K562 (cell line): ENCODE results near the gene NFRKB. TPM values are rescaled to one million over a fixed set of nuclear protein-coding genes. Genes with fewer than 3 reads are reported as not detected.

Source experiments
- ATAC-seq: fragments of 200-7000 bp; cut with Tn5 transposase; 3 replicates; pipeline ENCODE4 v1.9.1; 2020; ENCODE audit warnings: moderate library complexity
- BruUV-seq: library from RNA; stranded (reverse); fragments of 400-500 nt; replicated peaks from 2 replicates; lab custom pipeline; 2021; lab: Mats Ljungman, UMichigan
- CTCF ChIA-PET: fragments of 300-600 bp; formaldehyde crosslinking; extraction: SDS; loops from one replicate; lab custom pipeline; 2021; ENCODE audit warnings: low intra/inter-chr PET ratio; lab: Yijun Ruan, JAX
- POLR2A ChIA-PET: fragments of 300-600, 350-650 bp; sonication (Branson Sonifier 250); formaldehyde crosslinking; extraction: SDS; loops from one replicate; lab custom pipeline; 2021; ENCODE audit warnings: antibody characterized with exemption, inconsistent platforms; lab: Yijun Ruan, JAX
- DNase-seq, 4 experiments: peaks; one replicate each; pipeline versions ENCODE4 v3.0.0 to v3.0.0-alpha.2; 2011 to 2018; ENCODE audit warnings: low spot score in 3 of 4, mixed read lengths in 3 of 4; ENCODE audit errors: extremely low read depth in 1 of 4
- FAIRE-seq: peaks from 2 replicates; lab custom pipeline; 2011; peaks lifted over from hg19 to GRCh38; lab: Jason Lieb, UNC
- H2AFZ ChIP-seq: 2 replicates; pipeline ENCODE4 v1.6.0; 2011; ENCODE audit warnings: low read depth, low read length, control low read depth, inconsistent platforms
- H3K27ac ChIP-seq: fragments of 200-600 bp; 3 replicates; pipeline ENCODE4 v1.8.0; 2011; ENCODE audit warnings: low read depth, mild to moderate bottlenecking, control low read depth, inconsistent platforms, low read length, moderate library complexity, mixed read lengths; ENCODE audit errors: extremely low read depth
- H3K27me3 ChIP-seq, 2 experiments: fragments of 300-600 bp in 1 of 2; 2 replicates in 1 of 2; 3 replicates in 1 of 2; pipeline versions ENCODE4 v1.6.0 to v1.8.0; 2011; ENCODE audit warnings: inconsistent platforms in 2 of 2, low read length in 2 of 2, mild to moderate bottlenecking in 1 of 2, mixed read lengths in 1 of 2, moderate library complexity in 1 of 2; ENCODE audit not compliant: control insufficient read depth in 2 of 2, insufficient read depth in 2 of 2
- H3K36me3 ChIP-seq: fragments of 300-600 bp; 3 replicates; pipeline ENCODE4 v1.8.0; 2011; ENCODE audit warnings: mild to moderate bottlenecking, low read length, inconsistent platforms; ENCODE audit not compliant: control insufficient read depth, insufficient read depth
- H3K4me1 ChIP-seq, 2 experiments: fragments of 200-600 bp in 1 of 2; replicated peaks in 1 of 2; 2 replicates in 1 of 2; 3 replicates in 1 of 2; pipeline versions ENCODE4 v1.5.1 to v1.8.0; 2011; ENCODE audit warnings: inconsistent platforms in 2 of 2, low read length in 2 of 2, mild to moderate bottlenecking in 1 of 2, mixed read lengths in 1 of 2, moderate library complexity in 1 of 2; ENCODE audit not compliant: control insufficient read depth in 2 of 2, insufficient read depth in 2 of 2
- H3K4me2 ChIP-seq: 2 replicates; pipeline ENCODE4 v1.6.1; 2011; ENCODE audit warnings: low read length, control low read depth, inconsistent platforms, mixed read lengths; ENCODE audit not compliant: insufficient read depth
- H3K4me3 ChIP-seq: fragments of 200-600 bp; sonication (generic), shearing (Covaris generic); 2 replicates; pipeline ENCODE4 v1.5.1; 2016; ENCODE audit warnings: control low read depth, inconsistent platforms
- H3K79me2 ChIP-seq: fragments of 200-600 bp; 3 replicates; pipeline ENCODE4 v1.8.0; 2011; ENCODE audit warnings: low read length, inconsistent platforms; ENCODE audit not compliant: control insufficient read depth, insufficient read depth
- H3K9ac ChIP-seq, 2 experiments: 2 replicates each; pipeline versions ENCODE4 v1.6.0 to v1.6.1; 2011; ENCODE audit warnings: low read depth in 2 of 2, low read length in 2 of 2, control low read depth in 1 of 2, inconsistent platforms in 1 of 2, mild to moderate bottlenecking in 1 of 2, mixed read lengths in 1 of 2; ENCODE audit not compliant: insufficient read depth in 1 of 2
- H3K9me1 ChIP-seq: one replicate; pipeline ENCODE4 v1.6.0; 2011; ENCODE audit warnings: inconsistent platforms, mild to moderate bottlenecking, low read length, moderate library complexity; ENCODE audit not compliant: control insufficient read depth, insufficient read depth
- H3K9me3 ChIP-seq: replicated peaks from 2 replicates; pipeline ENCODE4 v1.5.1; 2011; ENCODE audit warnings: low read depth, low read length, inconsistent platforms; ENCODE audit not compliant: control insufficient read depth, insufficient read depth
- H4K20me1 ChIP-seq: replicated peaks from 2 replicates; pipeline ENCODE4 v1.6.1; 2011; ENCODE audit warnings: low read length, inconsistent platforms, mixed read lengths; ENCODE audit not compliant: control insufficient read depth, insufficient read depth
- FIP1L1 ChIP-seq: fragments of 200-400 bp; formaldehyde crosslinking; IDR thresholded peaks from 2 replicates; pipeline ENCODE4 v1.6.1; 2018; ENCODE audit warnings: mild to moderate bottlenecking, low read depth, low read length; ENCODE audit not compliant: poor library complexity, severe bottlenecking
- SRSF7 ChIP-seq: fragments of 200-400 bp; formaldehyde crosslinking; optimal IDR thresholded peaks from 2 replicates; pipeline ENCODE3; 2017; ENCODE audit warnings: mild to moderate bottlenecking, low read depth, low read length
- WGBS: fragments of 100-300 bp; shearing (Covaris generic); methylation state at CpG from one replicate; pipeline ENCODE4 v1.1.6; 2016; ENCODE audit warnings: low coverage, mixed read lengths; ENCODE audit not compliant: insufficient coverage; ENCODE audit errors: missing lambda C conversion rate; 5-methylcytosine and 5-hydroxymethylcytosine counted together
- in situ Hi-C: fragments of 300-500 bp; cut with MboI; formaldehyde crosslinking; loops from 4 replicates; pipeline ENCODE4 v1.15.0; 2018; ENCODE audit warnings: inconsistent platforms, mixed read lengths
- intact Hi-C: fragments of 100-400 bp; cut with micrococcal nuclease; formaldehyde crosslinking; loops from 2 replicates; pipeline ENCODE4 v1.14.2; 2022
- polyA plus RNA-seq, 8 experiments: library from polyadenylated mRNA; depleted of rRNA in 4 of 8; stranded (reverse) in 5 of 8; unstranded in 3 of 8; fragments of >200 nt; fragmentation: Nextera tagmentation in 2 of 8; fragmentation: Illumina TruSeq in 1 of 8; extraction: Ambion mirVana in 2 of 8; extraction: Trizol in 1 of 8; gene quantifications; 2 replicates each; pipeline versions ENCODE4 v1.2.1 to v1.2.3, GENCODE V29; 2011 to 2014; ENCODE audit warnings: inconsistent platforms in 1 of 8, missing spikeins in 1 of 8
- total RNA-seq, 7 experiments: library from RNA; depleted of rRNA in 6 of 7; stranded (reverse); fragments of >200 nt in 6 of 7; fragmentation: Illumina TruSeq in 2 of 7; extraction: Trizol in 2 of 7; gene quantifications; 2 replicates each; pipeline versions ENCODE4 v1.2.1 to v1.2.3, GENCODE V29; 2011 to 2021; ENCODE audit warnings: low replicate concordance in 1 of 7
- TF ChIP-seq, protein P1 (sequence below): sonication (generic); formaldehyde crosslinking; IDR thresholded peaks from 2 replicates; pipeline ENCODE4 v1.8.0; 2022; ENCODE audit warnings: mild to moderate bottlenecking, missing genetic modification reagents
- TF ChIP-seq, protein P2 (sequence below): fragments of 250-450 bp; sonication (Bioruptor Pico); IDR thresholded peaks from 2 replicates; pipeline ENCODE4 v1.5.0; 2022; ENCODE audit warnings: mild to moderate bottlenecking
- TF ChIP-seq, protein P3 (sequence below), 2 experiments: fragments of 450-650 bp in 1 of 2; IDR thresholded peaks; 2 replicates each; pipeline ENCODE4 v1.6.1; 2011 to 2017; ENCODE audit warnings: low read depth in 2 of 2, antibody characterized with exemption in 1 of 2, borderline replicate concordance in 1 of 2, low read length in 1 of 2, mild to moderate bottlenecking in 1 of 2, mixed read lengths in 1 of 2; ENCODE audit not compliant: control insufficient read depth in 1 of 2

The NFRKB gene
- total and polyA plus RNA-seq, 9 of the 15 experiments (the other 6 are each of a cell fraction or from before 2014, with no cell fraction given): 7.1 to 42.6 (median 23.9) TPM

DNA sequence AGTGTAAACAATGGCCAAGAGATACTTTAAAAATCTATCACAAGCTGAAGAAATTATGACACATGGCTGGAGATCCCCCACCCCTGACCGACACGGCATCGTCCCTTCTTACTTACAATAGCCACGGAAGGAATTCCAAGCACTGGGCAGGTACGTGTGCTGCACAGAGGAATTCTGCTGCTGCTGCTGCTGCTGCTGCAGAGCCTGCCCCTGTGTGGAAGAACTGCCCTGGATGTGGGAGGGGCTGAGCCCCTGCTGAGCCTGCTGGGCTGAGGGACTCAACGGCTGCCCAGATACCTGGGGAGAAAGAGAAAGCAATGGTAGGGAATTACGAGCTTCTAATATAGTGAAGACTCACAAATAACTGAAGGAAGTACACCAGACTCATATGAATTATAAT, 15.0 kb upstream of the NFRKB start:
- ATAC-seq (no peak), FAIRE-seq (no peak), DNase-seq (no peak)
- ChIA-PET POLR2A (interaction anchor here (0.9 kb wide), 1 partner anchor 11 kb away, joined by 3 read pairs; no protein-coding TSS in a partner anchor), CTCF (no interaction called here)
- Histone ChIP-seq H3K27me3 (no peaks in the 10 kb centered on the region), H3K4me2 (no peak overlapping the region), H3K36me3 (peaks cover 34% of the 10 kb centered on the region; the same call in 2 of the 3 replicates), H3K4me3 (no peak overlapping the region), H3K9me3 (no peaks in the 10 kb centered on the region), H3K4me1 (no peaks in the 10 kb centered on the region), H2AFZ (no peak overlapping the region), H4K20me1 (no peaks in the 10 kb centered on the region), H3K79me2 (no peaks in the 10 kb centered on the region), H3K9me1 (no peaks in the 10 kb centered on the region), H3K27ac (no peak overlapping the region), H3K9ac (no peak overlapping the region)
- intact Hi-C loops (no loop called here), in situ Hi-C loops (no loop called here)
- 76% methylated on average over 7 of the region's 7 CpGs for WGBS
- BruUV-seq: no TSS peak
- TF ChIP-seq, protein P1, sequence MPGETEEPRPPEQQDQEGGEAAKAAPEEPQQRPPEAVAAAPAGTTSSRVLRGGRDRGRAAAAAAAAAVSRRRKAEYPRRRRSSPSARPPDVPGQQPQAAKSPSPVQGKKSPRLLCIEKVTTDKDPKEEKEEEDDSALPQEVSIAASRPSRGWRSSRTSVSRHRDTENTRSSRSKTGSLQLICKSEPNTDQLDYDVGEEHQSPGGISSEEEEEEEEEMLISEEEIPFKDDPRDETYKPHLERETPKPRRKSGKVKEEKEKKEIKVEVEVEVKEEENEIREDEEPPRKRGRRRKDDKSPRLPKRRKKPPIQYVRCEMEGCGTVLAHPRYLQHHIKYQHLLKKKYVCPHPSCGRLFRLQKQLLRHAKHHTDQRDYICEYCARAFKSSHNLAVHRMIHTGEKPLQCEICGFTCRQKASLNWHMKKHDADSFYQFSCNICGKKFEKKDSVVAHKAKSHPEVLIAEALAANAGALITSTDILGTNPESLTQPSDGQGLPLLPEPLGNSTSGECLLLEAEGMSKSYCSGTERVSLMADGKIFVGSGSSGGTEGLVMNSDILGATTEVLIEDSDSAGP: no peak
- TF ChIP-seq, protein P2, sequence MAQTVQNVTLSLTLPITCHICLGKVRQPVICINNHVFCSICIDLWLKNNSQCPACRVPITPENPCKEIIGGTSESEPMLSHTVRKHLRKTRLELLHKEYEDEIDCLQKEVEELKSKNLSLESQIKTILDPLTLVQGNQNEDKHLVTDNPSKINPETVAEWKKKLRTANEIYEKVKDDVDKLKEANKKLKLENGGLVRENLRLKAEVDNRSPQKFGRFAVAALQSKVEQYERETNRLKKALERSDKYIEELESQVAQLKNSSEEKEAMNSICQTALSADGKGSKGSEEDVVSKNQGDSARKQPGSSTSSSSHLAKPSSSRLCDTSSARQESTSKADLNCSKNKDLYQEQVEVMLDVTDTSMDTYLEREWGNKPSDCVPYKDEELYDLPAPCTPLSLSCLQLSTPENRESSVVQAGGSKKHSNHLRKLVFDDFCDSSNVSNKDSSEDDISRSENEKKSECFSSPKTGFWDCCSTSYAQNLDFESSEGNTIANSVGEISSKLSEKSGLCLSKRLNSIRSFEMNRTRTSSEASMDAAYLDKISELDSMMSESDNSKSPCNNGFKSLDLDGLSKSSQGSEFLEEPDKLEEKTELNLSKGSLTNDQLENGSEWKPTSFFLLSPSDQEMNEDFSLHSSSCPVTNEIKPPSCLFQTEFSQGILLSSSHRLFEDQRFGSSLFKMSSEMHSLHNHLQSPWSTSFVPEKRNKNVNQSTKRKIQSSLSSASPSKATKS (CRISPR knock-in tag): no peak
- no peak for TF ChIP-seq SRSF7
- no peak for TF ChIP-seq FIP1L1
- TF ChIP-seq, protein P3, sequence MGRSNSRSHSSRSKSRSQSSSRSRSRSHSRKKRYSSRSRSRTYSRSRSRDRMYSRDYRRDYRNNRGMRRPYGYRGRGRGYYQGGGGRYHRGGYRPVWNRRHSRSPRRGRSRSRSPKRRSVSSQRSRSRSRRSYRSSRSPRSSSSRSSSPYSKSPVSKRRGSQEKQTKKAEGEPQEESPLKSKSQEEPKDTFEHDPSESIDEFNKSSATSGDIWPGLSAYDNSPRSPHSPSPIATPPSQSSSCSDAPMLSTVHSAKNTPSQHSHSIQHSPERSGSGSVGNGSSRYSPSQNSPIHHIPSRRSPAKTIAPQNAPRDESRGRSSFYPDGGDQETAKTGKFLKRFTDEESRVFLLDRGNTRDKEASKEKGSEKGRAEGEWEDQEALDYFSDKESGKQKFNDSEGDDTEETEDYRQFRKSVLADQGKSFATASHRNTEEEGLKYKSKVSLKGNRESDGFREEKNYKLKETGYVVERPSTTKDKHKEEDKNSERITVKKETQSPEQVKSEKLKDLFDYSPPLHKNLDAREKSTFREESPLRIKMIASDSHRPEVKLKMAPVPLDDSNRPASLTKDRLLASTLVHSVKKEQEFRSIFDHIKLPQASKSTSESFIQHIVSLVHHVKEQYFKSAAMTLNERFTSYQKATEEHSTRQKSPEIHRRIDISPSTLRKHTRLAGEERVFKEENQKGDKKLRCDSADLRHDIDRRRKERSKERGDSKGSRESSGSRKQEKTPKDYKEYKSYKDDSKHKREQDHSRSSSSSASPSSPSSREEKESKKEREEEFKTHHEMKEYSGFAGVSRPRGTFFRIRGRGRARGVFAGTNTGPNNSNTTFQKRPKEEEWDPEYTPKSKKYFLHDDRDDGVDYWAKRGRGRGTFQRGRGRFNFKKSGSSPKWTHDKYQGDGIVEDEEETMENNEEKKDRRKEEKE (IDR thresholded peaks at IDR 0.05; ENCODE audit: borderline replicate concordance in 1 of 2, control insufficient read depth in 1 of 2, low read depth in 2 of 2, low read length in 1 of 2): no peak
